NCI-H526 (cell line): ENCODE data around the gene AMBP.

Source experiments
- DNase-seq, 2 experiments: peaks; one replicate each; lab custom pipeline; 2025; lab: John Stamatoyannopoulos, UW

AMBP gene

DNA sequence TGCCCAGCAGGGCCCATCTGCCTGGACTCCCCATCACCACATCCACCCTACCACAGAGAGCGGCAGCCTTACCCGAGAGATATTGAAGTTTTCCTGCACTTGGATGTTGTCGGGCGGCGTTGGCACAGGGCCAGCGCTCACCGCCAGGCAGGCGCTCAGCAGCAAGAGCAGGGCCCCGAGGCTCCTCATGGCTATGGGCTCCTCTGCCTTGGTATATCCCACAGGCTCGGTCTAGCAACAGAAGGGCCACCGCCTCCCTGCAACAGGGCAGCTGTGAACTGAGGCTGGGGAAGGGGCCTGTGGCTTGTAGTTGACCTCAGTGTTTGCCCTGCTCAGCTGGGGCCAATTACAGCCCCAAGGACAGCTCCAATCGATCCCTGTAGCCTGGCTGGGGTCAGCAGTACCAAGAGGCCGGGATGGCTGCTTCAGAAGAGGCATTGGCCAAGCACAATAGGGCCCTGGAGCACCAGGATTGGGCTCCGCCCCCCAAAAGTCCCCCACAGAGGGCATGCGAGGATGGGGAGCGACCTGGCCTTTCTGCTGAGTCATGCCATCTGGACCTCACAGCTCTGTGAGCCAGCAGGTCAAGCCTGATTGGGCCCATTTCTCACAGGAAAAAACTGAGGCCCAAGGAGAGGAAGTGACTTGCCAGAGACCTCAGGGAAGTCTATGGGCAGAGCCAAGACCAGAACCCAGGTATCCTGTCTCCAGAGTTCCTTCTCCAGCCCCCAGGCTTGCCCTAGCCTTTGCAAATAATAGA, at the start of gene AMBP:
AMBP (minus strand) TSS at position 280 of the 760 bp plus-strand sequence; CDS start at position 189, 91 bp downstream.
- no peak for DNase-seq

DNA sequence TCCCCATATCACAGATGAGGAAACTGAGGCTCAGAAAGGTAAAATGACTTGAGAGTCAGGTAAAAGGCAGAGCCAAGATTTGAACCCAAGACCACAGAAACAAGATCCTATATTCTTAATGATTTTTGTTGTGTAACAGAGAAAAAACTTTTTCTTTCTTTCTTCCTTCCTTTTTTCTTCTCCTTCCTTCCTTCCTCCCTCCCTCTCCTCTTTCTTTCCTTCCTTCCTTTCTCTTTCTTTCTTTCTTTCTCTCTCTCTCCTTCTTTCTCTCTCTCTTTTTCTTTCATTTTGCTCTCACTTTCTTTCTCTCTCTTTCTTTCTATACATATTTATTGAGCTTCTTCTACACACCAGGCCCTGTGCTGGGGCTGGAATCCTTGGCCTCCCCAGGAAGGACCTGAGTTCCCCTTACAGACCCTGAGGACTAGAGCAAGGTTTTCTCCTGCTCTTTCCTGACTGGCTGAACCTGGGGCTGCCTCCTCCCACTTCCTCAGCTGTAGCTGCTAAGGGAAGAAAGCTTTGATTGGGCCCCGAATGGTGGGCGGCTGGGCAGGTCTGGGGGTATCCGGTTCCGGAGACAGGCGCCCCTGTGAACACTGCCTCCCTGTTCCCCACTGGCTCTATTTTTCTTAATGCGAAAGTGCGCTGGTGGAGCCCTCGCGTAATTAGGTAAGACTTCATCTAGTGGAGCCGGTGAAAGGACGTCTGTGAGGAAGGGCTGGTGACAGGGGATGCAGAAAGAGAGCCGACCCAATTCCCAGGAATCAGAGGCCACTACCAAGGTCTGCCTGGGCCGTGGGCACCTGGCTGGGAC, 48.4 kb upstream of the AMBP start:
- no peak for DNase-seq

DNA sequence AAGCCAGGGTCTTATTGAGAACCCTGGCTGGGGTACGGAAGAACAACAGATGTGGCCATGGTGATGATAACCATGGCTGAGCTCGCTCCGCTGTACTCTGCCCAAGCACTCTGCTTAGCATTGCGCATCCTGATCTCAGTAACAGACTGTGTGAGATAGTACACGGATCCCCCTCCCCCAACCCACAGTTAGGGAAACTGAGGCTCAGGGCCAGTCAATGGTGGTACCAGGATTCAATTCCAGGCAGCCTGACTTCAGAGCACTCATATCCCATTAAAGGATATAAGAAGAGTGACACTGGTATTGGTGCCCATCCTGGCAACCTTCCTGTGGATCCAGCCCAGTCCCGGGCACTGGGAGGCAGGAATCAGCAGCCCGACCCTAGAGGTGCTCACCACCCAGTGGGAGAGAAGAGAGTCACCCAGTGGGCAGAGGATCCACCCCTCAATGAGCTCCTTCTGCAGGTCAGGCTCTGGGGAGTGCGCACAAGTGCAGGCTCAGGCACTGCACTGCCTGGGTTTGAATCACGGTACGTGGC, 47.4 kb upstream of the AMBP start:
- peak in 1 of 2 experiments; percentile 30 for DNase-seq

DNA sequence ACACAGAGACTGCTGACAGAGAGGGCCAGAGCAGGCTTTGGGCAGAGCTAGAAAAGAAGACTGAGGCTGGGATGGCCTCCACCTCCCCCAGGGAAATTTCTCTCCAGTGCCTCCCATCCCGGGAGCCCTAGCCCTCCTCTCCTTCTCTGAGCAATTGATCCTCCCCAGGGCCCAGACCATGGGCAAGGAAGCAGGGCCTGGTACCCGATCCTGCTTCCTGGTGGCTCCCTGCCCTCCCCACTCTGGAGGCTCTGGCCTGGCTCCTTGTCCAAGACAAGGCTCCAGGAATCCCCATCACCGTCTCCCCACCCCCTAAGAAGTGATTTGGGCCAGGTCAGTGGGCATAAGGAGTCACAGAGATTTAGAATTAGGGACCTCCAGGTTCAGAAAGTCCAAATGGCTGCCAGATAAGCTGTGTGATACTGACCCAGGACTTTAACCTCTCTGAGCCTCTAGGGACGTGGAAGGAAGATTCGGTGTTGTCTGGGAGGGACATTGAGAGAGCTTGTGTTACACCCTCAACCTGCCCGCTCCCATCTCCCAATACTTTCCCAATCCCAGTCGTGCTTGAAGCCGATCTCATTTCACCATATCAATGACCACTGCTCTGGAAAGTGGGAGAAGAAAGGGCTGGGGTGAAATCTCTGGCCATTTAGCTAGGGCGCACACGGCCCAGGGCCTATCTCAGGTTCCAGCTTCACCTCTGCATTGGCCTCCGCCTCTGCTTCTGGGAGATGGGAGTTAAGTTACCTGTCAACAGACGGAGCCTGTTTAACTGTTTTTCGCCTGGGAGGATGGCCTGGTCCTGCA, 46.8 kb upstream of the AMBP start:
- DNase-seq = peak in 1 of 2 experiments; percentile 30

DNA sequence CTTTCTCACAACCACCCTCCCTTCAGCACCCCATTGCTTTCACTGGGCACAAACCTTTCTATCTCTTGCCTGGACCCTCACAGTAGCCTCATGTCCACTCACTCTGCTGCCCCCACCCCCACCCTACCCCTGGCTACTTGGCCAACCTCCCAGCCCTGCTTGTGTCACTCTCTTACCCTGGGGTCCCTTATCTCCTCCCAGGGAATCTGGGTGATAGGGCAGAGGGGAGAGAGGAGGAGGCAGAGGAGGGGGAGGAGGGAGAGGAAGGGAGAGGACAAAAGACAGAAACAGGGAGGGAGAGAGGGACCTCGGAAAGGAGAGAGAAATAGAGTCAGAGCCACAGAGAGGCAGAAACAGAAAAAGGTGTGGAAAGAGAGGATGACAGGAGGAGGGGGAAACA, 46.0 kb upstream of the AMBP start:
- no peak for DNase-seq

GRCh38 chr9:114123031-114123977, 45.2 kb upstream of the AMBP start:
- DNase-seq = no peak

- DNase-seq = no peak
Measured at GRCh38 chr9:114122136-114123027, 44.3 kb upstream of the AMBP start.

- DNase-seq = no peak
Measured at GRCh38 chr9:114121227-114122135, 43.4 kb upstream of the AMBP start.

- peak in 1 of 2 experiments; percentile 33 for DNase-seq
Measured at GRCh38 chr9:114120192-114121014, 42.3 kb upstream of the AMBP start.

DNA sequence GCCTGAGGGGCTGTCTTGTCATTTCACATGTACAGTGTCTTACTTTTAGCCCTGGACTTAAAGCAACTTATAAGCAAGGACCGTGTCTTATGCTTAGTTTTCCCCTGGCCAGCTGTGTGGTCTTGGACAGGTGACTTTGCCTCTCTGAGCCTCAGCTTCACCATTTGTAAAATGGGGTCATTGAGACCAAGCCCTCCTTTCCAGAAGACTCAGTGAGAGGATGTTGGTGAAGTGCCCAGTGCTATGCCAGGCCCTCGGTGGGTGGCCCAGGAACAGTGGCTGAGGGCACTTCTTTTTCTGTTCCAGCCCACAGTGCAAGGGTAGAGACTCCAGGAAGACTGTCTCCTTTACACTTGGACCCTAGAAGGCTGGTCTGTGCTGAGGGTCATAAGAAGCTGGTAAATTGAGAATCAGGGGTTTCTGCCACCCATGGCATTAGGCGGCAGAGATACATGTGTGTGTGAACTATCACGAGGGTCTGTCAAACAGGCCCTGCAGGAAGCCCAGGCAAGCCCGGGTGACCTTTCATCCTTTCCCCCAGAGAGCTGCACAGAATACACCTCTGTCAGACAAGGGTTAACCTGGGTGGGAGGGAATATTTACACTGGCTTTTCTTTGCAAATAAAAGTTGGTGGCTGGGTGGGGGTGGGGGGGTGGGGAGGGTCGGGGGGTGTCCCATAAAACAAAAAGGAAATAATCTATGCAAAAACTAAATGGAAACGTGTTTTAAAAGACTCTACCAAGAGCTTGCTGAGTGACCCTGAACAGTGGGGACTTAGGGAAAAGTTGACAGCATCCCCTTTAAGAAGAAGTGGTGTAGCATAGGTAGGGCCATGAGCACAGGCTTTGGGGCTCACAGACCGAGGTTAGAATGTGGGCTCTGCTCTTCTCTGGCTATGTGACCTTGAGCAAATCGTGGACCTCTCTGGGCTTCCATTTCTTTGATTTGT, 41.4 kb upstream of the AMBP start:
- peak in 1 of 2 experiments; percentile 49 for DNase-seq

DNA sequence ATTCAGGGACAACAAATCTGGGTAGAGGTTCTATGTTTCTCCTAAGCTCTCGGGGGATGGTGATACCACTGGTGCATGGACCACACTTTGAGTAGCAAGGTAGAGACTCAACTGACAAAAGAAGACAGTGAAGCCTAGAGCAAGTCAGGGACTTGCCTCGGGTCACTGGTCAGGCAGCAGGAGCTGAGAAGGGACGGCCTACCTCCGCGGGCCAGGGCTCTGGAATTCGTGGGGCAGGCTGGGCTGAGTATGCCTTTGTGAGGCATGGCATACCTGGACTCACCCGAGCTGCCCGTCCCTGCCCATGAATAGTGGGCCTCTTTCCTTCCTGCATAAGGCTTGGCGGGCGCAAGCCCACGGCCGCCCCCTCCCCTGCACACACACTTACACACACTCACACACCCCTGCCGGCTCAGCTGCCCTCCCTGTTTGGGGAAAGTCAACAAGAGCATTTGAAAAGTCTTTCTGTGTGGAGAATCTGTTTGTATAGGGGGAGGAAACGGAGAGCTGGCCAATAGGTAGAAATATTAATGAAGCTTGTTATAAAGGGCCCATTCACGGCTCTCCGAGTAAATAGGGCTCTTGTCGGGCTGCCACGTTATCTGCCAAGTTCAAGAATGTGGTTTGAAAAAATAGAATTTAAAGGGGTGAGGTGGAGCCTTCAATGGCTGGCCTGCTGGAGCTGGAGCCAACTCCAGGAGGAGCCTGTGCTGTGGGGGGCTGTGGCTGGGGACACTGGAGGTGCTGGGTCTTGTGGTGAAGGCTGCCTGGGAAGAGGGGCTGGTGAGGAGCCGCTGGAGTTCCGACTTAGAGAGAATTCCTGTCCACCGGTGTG, 40.1 kb upstream of the AMBP start:
- DNase-seq = peak; percentile 82 to 83

- DNase-seq = no peak
Measured at GRCh38 chr9:114117614-114117995, 39.5 kb upstream of the AMBP start.

GRCh38 chr9:114116126-114116747, 38.1 kb upstream of the AMBP start:
- no peak for DNase-seq

DNA sequence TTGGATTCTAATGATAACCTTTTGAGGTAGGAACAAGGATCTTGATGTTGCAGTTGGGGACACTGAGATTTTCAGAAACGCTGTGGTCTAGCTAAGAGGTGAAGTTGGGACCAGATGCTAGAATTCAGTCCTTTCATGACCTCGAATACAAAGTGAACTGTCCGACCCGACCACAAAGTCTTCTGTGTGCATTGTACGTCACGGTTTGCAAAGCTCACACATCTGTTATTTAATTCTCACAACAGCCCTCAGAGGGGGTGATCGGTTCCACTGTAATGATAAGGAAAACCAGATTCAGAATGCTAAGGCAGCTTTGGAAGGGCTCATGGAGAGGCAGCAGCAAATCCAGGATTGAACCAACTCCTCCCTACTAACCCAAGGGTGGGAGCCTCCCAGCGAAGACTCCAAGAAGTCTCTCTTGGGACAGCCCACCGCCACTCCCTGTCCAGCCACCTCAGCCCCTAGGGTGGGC, 37.6 kb upstream of the AMBP start:
- DNase-seq = no peak

DNA sequence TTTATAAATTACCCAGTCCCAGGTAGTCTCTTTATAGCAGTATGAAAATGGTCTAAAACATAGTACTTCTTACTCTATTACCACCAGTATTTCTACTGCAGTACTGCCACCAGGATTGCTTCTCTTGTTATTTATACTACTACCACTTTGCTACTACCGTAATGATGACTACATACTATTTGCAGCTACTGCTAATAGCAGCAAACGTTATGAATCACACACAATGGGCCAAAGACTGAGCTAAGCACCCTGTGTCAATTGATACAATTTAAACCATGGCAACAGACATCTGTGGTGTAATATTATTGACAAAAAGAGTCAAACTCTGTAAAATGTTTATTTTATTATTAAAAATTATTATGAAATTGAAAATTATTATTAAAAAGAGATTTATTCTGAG, 36.3 kb upstream of the AMBP start:
- DNase-seq = no peak
